HEK293 (cell line): ENCODE data around the gene LIME1.

ENCODE experiments used
- PRDM10 ChIP-seq: fragments of 450-650 bp; formaldehyde crosslinking; IDR thresholded peaks from 2 replicates; pipeline ENCODE4 v1.5.1; 2016; ENCODE audit warnings: missing biosample characterization, missing genetic modification characterization
- SETDB1 ChIP-seq: IDR thresholded peaks from one replicate; pipeline ENCODE4 v1.6.1; 2017; ENCODE audit warnings: mild to moderate bottlenecking, low read length, moderate library complexity, mixed read lengths; ENCODE audit not compliant: insufficient read length
- TCF7L2 ChIP-seq: IDR thresholded peaks from 2 replicates; pipeline ENCODE4 v1.6.1; 2011; ENCODE audit warnings: low read depth, mild to moderate bottlenecking, inconsistent platforms, low read length, moderate library complexity, borderline replicate concordance
- ZBTB21 ChIP-seq: fragments of 450-650 bp; formaldehyde crosslinking; IDR thresholded peaks from 2 replicates; pipeline ENCODE4 v1.5.1; 2017; ENCODE audit warnings: missing biosample characterization, missing genetic modification characterization
- ZFP41 ChIP-seq: fragments of 450-650 bp; formaldehyde crosslinking; IDR thresholded peaks from 2 replicates; pipeline ENCODE4 v1.5.1; 2016; ENCODE audit warnings: missing biosample characterization, missing genetic modification characterization, borderline replicate concordance
- ZIC2 ChIP-seq: fragments of 450-650 bp; formaldehyde crosslinking; IDR thresholded peaks from 2 replicates; pipeline ENCODE4 v1.5.1; 2016; ENCODE audit warnings: missing biosample characterization, missing genetic modification characterization
- TF ChIP-seq, protein P1 (sequence below): fragments of 450-650 bp; formaldehyde crosslinking; IDR thresholded peaks from 2 replicates; pipeline ENCODE4 v1.5.1; 2016; ENCODE audit warnings: missing biosample characterization, missing genetic modification characterization, low read depth
- TF ChIP-seq, protein P2 (sequence below): fragments of 450-650 bp; formaldehyde crosslinking; IDR thresholded peaks from 2 replicates; pipeline ENCODE4 v1.5.1; 2016; ENCODE audit warnings: missing biosample characterization, missing genetic modification characterization

DNA sequence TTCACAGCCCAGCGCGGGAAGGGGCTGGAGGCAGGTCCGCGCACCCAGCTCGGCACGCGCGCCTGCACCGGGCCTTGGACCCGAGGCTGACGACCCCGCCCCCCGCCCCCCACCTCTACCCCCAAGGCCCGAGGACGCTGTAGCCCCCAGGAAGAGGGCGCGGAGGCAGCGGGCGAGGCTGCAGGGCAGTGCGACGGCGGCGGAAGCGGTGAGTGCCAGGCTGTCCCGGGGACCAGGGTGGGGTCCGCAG is 1.2 kb downstream of the LIME1 start:
- TF ChIP-seq ZBTB21 (no peak), TCF7L2 (no peak), ZFP41 (tag by site-specific recombination) (no peak), ZIC2 (tag by site-specific recombination) (no peak), SETDB1 (no peak), PRDM10 (tag by site-specific recombination) (no peak)
- TF ChIP-seq, protein P1, sequence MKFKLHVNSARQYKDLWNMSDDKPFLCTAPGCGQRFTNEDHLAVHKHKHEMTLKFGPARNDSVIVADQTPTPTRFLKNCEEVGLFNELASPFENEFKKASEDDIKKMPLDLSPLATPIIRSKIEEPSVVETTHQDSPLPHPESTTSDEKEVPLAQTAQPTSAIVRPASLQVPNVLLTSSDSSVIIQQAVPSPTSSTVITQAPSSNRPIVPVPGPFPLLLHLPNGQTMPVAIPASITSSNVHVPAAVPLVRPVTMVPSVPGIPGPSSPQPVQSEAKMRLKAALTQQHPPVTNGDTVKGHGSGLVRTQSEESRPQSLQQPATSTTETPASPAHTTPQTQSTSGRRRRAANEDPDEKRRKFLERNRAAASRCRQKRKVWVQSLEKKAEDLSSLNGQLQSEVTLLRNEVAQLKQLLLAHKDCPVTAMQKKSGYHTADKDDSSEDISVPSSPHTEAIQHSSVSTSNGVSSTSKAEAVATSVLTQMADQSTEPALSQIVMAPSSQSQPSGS (tag by site-specific recombination) = no peak
- TF ChIP-seq, protein P2, sequence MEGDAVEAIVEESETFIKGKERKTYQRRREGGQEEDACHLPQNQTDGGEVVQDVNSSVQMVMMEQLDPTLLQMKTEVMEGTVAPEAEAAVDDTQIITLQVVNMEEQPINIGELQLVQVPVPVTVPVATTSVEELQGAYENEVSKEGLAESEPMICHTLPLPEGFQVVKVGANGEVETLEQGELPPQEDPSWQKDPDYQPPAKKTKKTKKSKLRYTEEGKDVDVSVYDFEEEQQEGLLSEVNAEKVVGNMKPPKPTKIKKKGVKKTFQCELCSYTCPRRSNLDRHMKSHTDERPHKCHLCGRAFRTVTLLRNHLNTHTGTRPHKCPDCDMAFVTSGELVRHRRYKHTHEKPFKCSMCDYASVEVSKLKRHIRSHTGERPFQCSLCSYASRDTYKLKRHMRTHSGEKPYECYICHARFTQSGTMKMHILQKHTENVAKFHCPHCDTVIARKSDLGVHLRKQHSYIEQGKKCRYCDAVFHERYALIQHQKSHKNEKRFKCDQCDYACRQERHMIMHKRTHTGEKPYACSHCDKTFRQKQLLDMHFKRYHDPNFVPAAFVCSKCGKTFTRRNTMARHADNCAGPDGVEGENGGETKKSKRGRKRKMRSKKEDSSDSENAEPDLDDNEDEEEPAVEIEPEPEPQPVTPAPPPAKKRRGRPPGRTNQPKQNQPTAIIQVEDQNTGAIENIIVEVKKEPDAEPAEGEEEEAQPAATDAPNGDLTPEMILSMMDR = no peak
